Measurements from ENCODE around the gene PCK1.

- TF ChIP-seq CTCF (IDR thresholded peaks at IDR 0.05 in 8 of 11, conservative IDR thresholded peaks at IDR 0.05 in 3 of 11), result no peak
- TF ChIP-seq POLR2A (IDR thresholded peaks at IDR 0.05), result no peak
Observed at GRCh38 chr20:57576002-57576401, 15.1 kb downstream of the PCK1 start.

All from spleen (tissue), 7 donors.